ENCODE results near the gene RAB33B.

RAB33B gene

GRCh38 chr4:139453371-139454110 lies 380 bp upstream of the RAB33B start (continued):
- TF ChIP-seq ZBTB11 (tag by site-specific recombination; conservative IDR thresholded peaks at IDR 0.05; ENCODE audit: low read depth) (peak; percentile 41; the same call in 1 of the 2 replicates), ZNF221 (tag by site-specific recombination; IDR thresholded peaks at IDR 0.05; ENCODE audit: borderline replicate concordance) (no peak), ZNF311 (tag by site-specific recombination; IDR thresholded peaks at IDR 0.05; ENCODE audit: borderline replicate concordance) (no peak), ZNF248 (tag by site-specific recombination; IDR thresholded peaks at IDR 0.05) (no peak), ZNF16 (tag by site-specific recombination; IDR thresholded peaks at IDR 0.05; ENCODE audit: low read depth) (no peak), ZNF121 (tag by site-specific recombination; IDR thresholded peaks at IDR 0.05) (0 out of 2 replicates have a peak, but pooled peaks have one; percentile 68), ZNF362 (tag by site-specific recombination; IDR thresholded peaks at IDR 0.05) (no peak), ZNF707 (tag by site-specific recombination; IDR thresholded peaks at IDR 0.05) (no peak), ZNF629 (tag by site-specific recombination; IDR thresholded peaks at IDR 0.05) (peak; percentile 51; the same call in 1 of the 2 replicates), PRDM10 (tag by site-specific recombination; IDR thresholded peaks at IDR 0.05) (peak; percentile 68), ZNF426 (tag by site-specific recombination; IDR thresholded peaks at IDR 0.05) (no peak), ZNF530 (tag by site-specific recombination; IDR thresholded peaks at IDR 0.05; ENCODE audit: low read depth) (no peak)

GRCh38 chr4:139455126-139455538 lies 1.2 kb downstream of the RAB33B start:
- TF ChIP-seq ZSCAN5A (tag by site-specific recombination; IDR thresholded peaks at IDR 0.05) (no peak), SCRT1 (tag by site-specific recombination; IDR thresholded peaks at IDR 0.05; ENCODE audit: borderline replicate concordance) (peak; percentile 74; the same call in 1 of the 2 replicates), PRDM10 (tag by site-specific recombination; IDR thresholded peaks at IDR 0.05) (peak; percentile 66; the same call in 1 of the 2 replicates), ZNF48 (tag by site-specific recombination; IDR thresholded peaks at IDR 0.05) (no peak), MZF1 (tag by site-specific recombination; IDR thresholded peaks at IDR 0.05; ENCODE audit: borderline replicate concordance) (peak; percentile 71; the same call in 1 of the 2 replicates), ZNF335 (tag by site-specific recombination; conservative IDR thresholded peaks at IDR 0.05) (peak; percentile 27; the same call in 1 of the 2 replicates), SCRT2 (tag by site-specific recombination; IDR thresholded peaks at IDR 0.05) (peak; percentile 94)
- ChIA-PET CTCF (no interaction called here), POLR2A (no interaction called here)
- Histone ChIP-seq H3K4me1 (ENCODE audit: control insufficient read depth, insufficient read depth, low read length) (0 out of 2 replicates have a peak, but pooled peaks cover 3% of the 10 kb centered on the region), H3K27ac (ENCODE audit: extremely low read depth, low read depth, low read length) (no peak overlapping the region), H3K4me3 (ENCODE audit: low read depth, low read length) (peak overlapping the region; percentile 87), H3K9me3 (ENCODE audit: control insufficient read depth, insufficient read depth, low read depth, low read length) (no peaks in the 10 kb centered on the region), H3K36me3 (ENCODE audit: control insufficient read depth in 2 of 2, insufficient read depth in 1 of 2, low read length in 2 of 2) (peaks cover 0 to 4% of the 10 kb centered on the region in 2 experiments; a peak in 1 of 3 replicates)
